Anterior cingulate cortex (tissue), 58 donors: ENCODE data around the gene ARL6IP5.

Source experiments
- DNase-seq, 58 donors: peaks; one replicate each; lab custom pipeline; 2025; lab: John Stamatoyannopoulos, UW

ARL6IP5 gene

GRCh38 chr3:69084326-69085167, at the start of gene ARL6IP5:
Gene ARL6IP5 (plus strand): TSS chr3:69084937. CDS start chr3:69085048, 111 bp downstream.
- peak; percentile 65 to 97 (median 91) for DNase-seq

GRCh38 chr3:69044608-69045007, 40.1 kb upstream of the ARL6IP5 start:
- no peak for DNase-seq

- no peak for DNase-seq
Measured at GRCh38 chr3:69048990-69049389, 35.7 kb upstream of the ARL6IP5 start.

GRCh38 chr3:69051756-69052471, 32.8 kb upstream of the ARL6IP5 start, which contains the start of gene TMF1:
Gene TMF1 (minus strand): TSS chr3:69052333. CDS start chr3:69052086, 247 bp downstream.
- DNase-seq, result no peak

- DNase-seq, result no peak
Measured at GRCh38 chr3:69052472-69052898, 32.3 kb upstream of the ARL6IP5 start.

- no peak for DNase-seq
Measured at GRCh38 chr3:69058180-69058946, 26.4 kb upstream of the ARL6IP5 start.

- no peak for DNase-seq
Measured at GRCh38 chr3:69058947-69059224, 25.9 kb upstream of the ARL6IP5 start.

GRCh38 chr3:69059688-69060087, 25.0 kb upstream of the ARL6IP5 start:
- no peak for DNase-seq

GRCh38 chr3:69063636-69064035, 21.1 kb upstream of the ARL6IP5 start:
- DNase-seq, result no peak

GRCh38 chr3:69065318-69065964, 19.3 kb upstream of the ARL6IP5 start:
- no peak for DNase-seq

- no peak for DNase-seq
Measured at GRCh38 chr3:69066121-69066520, 18.6 kb upstream of the ARL6IP5 start.

- no peak for DNase-seq
Measured at GRCh38 chr3:69072928-69073327, 11.8 kb upstream of the ARL6IP5 start.

GRCh38 chr3:69079269-69080159, 5.2 kb upstream of the ARL6IP5 start:
- DNase-seq, result peak in 6 of 58 donors; percentile 17 to 56 (median 42)

GRCh38 chr3:69080233-69080920, 4.4 kb upstream of the ARL6IP5 start, which contains the start of gene UBA3:
Gene UBA3 (minus strand): TSS chr3:69080365. CDS start chr3:69080353, 12 bp downstream.
- DNase-seq, result peak in 57 of 58 donors; percentile 34 to 95 (median 88)

GRCh38 chr3:69081583-69082262, 3.0 kb upstream of the ARL6IP5 start:
- DNase-seq, result no peak

GRCh38 chr3:69082361-69082760, 2.4 kb upstream of the ARL6IP5 start:
- DNase-seq, result no peak

- DNase-seq, result peak in 7 of 58 donors; percentile 11 to 31 (median 18)
Measured at GRCh38 chr3:69082805-69083204, 1.9 kb upstream of the ARL6IP5 start.
